NCI-H2196 treated with DMSO at 0.1 percent for 48 hours (cell line): Measurements from ENCODE around the gene NDRG4.

Experiments used
- DNase-seq: peaks from one replicate; lab custom pipeline; 2025; ENCODE audit not compliant: unreplicated experiment; lab: John Stamatoyannopoulos, UW

The NDRG4 gene

GRCh38 chr16:58493756-58494431 lies 6.0 kb upstream of the NDRG4 start:
- no peak for DNase-seq

DNA sequence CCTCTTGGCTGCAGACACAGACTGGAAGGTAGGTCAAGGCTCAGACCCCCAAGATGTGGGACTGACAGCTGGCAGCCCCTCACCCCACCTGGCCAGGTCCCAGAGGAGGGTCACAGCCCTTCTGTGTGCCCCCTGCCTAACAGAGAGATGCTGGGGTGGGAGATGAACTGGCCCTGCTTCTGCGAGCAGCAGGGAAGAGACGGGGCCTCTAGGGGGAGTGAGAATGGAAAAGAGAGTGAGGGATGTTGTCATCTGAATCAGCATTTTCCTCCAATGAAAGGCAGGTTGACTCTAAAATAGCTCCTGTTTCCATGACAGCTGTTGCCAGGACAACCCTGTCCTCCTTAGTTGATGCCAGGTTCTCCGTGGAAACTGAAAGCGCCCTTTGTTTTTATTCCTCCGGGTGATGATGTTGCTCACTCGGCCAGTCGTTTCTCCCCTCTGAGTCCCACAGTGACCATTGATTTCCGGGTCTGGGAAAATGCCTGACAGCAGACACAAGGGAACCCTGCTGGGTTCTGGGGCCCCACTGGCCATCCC lies 4.9 kb upstream of the NDRG4 start:
- peak; percentile 54 for DNase-seq

DNA sequence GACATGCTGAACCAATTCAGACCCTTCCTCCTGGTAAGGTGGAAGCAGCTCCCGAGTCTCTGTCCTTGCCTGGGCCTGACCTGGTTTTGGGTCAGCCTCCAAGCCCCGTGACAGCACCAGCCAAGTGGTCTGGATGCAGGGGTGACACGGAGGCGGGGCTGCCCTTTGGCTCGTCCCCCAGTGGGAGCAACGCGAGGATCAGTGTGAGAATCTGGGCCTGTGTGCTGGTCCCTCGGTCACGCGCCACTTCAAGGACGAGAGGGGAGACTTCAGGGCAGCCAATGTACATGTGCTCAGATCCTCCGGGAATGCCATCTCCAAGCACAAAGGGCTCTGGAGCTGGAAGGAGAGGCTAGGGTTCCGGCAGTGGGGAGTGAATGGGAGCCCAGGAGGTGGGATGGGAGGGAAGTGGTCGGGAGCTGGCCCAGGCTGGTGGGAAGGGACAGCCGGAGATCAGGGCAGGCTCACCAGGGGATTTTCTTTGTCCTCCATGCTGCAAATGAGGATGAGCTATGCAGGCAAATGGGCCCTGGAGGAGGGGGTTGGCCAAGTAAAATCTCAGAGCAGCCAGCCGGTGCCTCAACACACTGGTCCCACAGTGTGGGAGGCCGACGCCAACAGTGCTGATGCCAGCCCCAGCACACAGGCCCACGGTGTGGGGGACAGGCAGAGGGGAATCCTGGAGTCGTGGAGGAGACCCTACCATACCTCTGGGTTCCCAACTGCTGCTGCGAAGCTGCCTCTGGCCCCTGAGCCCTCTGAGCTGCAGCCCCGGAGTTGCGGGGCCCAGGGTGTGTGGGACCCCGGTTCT lies 4.2 kb upstream of the NDRG4 start:
- no peak for DNase-seq

- no peak for DNase-seq
Observed at GRCh38 chr16:58497468-58497867, 2.5 kb upstream of the NDRG4 start.

DNA sequence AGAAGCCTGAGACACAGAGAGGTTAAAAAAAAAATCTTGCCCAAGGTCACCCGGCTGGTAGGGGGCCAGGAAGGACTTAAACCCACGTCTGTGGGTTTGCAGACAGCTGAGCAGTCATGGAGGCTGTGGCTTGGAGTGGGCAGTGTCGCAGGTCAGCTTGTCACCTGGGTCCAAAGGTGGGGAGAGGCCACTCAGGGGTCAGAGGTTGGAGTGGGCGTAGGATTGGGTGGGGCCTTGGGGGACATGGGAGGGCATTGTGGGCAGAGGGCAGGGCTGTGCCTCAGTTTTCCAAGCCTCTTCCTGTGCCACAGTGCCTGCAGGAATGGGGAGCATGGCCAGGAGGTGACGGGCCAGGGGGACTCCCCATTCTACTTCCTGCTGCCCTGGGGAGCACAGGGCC lies 2.0 kb upstream of the NDRG4 start:
- DNase-seq, result no peak

DNA sequence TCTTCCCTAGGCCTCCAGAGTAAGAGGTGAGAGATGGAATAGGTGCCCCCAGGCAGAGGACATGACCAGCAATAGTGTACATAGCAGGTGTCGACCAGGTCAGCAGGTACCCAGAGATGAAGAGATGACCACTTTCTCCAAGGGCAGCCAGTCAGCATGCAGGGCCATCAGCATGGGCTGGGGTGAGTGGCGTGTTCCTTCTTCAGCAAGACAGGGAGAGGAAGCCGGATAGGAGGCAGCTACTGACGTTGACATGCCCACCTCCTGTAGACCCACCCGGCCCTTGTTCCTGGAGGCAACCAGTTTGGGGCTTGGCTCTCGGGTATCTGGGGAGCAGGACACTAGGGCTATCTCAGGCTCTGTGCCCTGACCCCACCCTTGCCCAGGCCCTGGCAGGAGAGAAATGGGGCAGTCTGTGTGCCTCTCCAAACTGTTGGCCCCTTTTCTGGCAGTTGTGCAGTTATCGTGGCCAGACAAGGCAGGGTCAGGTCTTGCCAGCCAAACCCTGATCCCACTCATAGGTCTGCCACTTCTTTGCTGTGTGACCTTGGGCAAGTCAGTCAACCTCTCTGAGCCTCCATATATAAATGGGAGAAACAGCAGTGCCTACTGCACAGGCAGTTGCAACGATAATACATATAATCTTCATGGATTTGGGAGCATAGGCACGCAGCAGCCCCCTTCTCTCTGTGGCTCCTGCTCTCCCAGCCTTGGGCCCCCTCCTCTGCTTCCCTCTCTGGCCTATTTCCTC lies 1.4 kb upstream of the NDRG4 start:
- DNase-seq, result no peak

DNA sequence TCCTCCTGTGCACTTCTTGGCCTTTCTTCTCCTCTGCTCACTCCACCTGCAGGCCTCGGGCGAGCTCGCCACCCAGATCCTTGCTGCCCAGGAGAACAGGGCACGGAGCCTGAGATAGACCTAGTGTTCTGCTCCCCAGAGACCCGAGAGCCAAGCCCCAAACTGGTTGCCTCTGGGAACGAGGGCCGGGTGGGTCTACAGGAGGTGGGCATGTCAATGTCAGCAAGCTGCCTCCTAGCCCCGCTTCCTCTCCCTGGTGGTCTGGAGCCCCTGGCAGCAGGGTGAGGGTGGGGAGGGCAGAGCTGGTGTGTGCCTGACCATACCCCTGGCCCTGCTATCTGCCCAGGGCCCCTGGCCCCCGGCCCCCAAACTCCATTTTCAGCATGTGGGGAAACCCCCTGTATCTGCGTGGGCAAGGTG lies 841 bp upstream of the NDRG4 start:
- no peak for DNase-seq

DNA sequence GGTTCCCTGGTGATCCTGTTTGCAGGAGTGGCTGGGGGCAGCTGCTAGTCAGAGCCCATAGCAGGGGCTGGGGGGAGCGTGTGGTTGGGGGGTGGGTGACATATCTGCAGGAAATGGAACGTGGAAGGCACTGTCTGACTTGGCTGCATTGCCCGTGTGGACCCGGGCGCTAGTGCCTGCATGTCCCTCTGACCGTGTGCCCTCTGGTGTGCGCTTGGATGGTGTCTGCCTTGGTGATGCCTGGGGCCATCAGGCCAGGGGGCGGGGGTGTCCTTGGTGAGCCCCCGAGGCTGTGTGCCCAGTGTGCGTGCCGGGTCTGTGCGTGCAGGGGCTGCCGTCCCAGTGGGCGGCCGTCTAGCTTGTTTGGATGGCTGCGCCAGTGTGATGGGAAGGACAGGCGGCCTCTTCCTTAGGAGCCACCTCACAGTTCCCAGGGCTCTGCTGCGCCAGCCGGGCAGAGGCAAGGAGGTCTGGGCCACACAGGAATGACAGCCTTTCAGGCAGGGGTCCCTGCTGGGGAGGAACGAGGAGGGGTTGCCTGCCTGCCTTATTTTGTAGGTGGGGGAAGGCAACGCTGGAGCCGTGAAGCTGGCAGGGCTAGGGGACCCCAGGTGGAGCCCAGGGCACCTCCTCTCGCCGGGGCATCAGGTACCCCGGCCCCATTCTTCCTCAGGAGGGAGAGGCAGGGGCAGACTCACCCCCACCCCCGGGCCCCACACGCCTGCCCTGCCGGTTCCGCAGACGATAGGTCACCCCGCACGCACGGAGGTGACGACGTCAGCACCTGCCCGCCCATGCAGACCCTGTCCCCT lies 693 bp downstream of the NDRG4 start:
- no peak for DNase-seq

- peak; percentile 7 for DNase-seq
Observed at GRCh38 chr16:58501242-58502131, 1.5 kb downstream of the NDRG4 start.

- no peak for DNase-seq
Observed at GRCh38 chr16:58502217-58502921, 2.4 kb downstream of the NDRG4 start.

DNA sequence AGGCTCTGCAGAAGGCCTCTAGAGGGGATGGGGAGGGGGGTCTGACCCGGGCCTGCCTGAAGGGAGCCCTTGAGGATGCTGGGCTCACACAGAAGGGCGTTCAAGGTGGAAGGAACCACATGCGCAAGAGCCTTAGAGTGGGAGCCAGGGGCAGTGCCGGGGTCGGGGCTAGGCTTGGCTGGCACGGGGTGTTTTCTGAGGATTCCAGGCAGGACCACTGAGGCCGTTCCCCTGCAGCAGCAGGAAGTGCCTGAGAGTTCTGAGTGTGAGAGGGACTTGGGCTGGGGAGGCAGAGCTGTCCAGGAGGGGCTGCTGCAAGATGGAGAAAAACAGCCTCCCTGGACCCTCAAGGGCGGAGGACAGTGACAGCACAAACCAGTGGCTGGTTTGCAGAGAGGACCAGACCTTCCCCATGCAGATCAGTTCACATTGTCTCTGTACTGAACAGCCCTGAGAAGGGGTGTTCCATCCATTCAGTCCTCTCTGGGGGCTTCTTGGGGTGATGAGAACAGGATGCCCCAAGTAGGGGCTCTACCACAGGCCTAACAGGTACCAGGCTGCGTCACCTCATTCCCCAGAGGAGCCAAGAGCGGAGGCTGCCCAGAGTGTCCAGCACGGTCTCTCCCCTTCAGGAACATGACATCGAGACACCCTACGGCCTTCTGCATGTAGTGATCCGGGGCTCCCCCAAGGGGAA lies 3.4 kb downstream of the NDRG4 start:
- DNase-seq, result no peak

DNA sequence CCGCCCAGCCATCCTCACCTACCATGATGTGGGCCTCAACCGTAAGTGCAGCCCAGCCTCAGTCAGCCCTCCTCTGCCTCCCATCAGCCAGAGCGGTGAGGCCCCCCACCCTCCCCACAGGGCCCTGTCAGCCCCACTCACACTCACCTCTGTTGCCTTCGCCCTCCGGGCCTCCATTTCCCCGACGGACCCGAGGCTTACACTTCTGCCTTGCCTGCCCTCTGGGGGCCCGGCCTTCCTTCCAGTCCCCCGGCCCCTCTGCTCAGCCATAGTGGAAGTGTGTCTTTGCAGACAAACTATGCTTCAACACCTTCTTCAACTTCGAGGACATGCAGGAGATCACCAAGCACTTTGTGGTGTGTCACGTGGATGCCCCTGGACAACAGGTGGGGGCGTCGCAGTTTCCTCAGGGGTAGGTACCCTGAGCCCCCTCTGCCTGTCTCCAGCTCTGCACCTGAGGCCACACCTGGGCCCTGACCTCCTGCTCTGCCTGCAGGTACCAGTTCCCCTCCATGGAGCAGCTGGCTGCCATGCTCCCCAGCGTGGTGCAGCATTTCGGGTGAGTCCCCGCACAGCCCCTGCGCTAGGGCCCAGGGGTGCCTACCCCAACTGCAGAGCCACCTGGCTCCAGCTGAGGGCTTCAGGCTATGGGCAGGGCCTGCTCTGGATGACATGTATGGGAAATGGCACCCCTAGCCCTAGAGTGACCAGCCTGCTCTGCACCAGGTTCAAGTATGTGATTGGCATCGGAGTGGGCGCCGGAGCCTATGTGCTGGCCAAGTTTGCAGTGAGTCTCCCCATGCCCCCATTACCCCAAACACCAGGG lies 4.1 kb downstream of the NDRG4 start:
- no peak for DNase-seq

DNA sequence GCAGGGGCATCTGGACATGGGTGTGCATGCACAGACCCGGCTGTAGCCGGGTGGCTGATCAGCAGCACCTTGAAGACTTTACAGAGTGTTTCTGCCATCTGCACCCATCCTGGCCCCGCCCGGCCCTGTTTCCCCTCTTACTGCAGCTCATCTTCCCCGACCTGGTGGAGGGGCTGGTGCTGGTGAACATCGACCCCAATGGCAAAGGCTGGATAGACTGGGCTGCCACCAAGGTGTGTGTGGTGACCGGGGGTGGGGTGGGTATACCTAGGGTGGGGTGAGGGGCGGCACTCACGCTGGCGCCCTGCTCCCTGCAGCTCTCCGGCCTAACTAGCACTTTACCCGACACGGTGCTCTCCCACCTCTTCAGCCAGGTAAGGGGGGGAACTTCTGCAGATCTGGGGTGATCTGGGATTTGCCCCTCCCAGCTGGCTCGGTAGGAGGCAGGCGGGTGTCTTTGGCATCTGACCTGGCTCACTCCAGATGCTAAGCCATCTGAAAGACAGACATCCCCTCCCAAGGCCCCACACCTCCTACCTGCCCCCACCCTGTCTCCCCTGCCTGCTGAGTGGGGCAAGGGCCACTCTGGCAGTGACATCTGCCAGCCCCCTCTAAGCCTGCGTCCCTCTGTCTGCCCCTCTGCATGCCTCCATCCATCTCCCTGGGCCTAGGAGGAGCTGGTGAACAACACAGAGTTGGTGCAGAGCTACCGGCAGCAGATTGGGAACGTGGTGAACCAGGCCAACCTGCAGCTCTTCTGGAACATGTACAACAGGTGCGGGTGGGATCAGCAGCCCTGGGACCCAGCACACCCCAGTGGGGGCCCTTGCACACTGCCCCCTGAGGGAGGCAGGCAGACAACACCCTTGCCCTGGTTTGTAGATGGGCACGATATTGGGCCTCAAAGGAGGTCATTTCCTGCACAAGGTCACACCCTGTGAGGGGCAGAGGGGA lies 6.6 kb downstream of the NDRG4 start:
- DNase-seq, result no peak

DNA sequence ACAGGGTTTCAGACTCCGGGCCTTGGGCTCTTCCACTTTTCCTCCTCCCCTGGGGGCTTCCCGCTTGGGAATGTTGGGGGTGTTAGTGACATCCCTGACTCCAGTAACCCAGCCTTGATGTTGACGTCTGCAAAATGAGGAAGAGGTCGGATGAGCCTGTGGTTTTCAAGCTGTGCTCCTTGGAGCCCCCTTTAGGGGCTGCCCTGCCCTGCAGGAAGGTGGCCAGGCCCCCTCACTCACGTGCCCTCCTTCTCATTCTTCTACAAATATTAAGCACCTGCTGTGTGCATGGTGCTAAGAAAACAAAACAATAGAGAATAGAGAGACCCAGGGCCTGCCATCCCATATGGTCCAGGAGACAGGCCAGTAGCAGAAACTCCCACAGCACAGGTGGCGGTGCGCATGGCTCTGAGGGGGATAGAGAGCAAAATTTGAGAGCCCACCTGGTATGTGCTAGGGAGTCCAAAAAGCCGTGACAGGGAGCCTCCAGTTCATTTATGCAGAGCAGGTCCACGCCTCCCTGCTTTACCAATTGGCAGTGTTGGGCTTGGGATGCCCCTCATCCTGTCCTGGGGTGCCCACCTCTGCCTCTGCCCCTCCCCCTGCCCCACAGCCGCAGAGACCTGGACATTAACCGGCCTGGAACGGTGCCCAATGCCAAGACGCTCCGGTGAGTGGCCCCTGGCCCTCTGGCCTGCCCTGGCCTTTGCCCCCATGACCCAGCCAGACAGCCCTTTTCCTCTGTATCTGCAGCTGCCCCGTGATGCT lies 7.4 kb downstream of the NDRG4 start:
- DNase-seq, result no peak

DNA sequence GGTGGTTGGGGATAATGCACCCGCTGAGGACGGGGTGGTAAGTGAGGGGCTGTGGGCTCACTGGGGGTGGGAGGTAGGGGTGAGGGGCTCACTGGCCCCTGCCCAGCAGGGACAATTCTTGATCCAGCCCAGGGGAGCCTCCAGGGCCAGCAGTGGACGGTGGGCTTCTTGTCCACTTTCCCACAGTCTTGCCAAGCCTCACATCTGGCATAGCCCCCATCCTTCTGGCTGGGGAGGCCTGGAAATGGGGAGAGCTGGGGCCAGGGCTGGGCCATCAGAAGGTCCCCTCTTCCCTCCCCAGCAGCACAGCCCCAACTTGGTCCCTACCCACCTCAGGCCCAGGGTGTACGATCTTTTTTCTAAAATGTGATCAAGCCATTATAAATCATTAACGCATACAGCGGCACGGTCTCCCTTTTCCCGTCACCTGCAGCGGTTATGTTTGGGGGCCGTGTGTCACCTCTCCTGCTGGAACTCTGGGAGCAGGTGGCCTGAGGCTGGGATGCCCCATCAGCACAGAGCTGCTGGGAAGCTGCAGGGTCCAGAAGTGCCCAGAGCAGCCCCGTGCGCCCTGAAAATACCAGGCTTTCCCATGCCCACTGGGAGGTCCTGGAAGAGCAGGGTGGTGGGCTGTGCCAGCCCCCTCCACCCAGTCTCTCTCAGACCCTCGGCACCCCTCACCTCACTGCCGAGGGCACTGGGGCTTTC lies 8.2 kb downstream of the NDRG4 start:
- DNase-seq, result no peak
